T-helper 9 cell (primary cell): ENCODE data around the gene NAA16.
"Not testable (repeated sequence)": the region's sequence is repeated elsewhere in the genome, so short reads cannot be mapped to it uniquely, and the experiment has no call there.

Experiments
- DNase-seq: peaks from one replicate; pipeline ENCODE4 v3.0.0-alpha.2; 2020

The NAA16 gene

GRCh38 chr13:41411522-41411921 lies 100.5 kb downstream of the NAA16 start:
- no peak for DNase-seq

DNA sequence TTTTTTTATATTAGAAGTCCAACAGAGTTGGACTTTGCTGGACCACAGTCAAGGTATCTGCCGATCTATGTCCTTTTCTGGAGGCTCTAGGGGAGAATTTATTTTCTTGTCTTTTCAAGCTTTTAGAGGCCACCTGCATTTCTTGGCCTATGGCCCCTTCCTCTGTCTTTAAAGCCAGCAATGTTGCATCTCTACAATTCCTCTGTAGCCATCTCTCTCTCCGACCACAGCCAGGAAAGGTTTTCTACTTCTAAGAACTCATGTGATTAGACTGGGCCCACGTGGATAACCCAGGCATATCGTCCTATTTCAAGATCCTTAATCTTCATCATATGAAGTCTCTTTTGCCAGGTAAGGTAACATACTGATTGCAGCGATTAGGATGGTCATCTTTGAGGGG lies 102.8 kb downstream of the NAA16 start:
- DNase-seq, result no peak

DNA sequence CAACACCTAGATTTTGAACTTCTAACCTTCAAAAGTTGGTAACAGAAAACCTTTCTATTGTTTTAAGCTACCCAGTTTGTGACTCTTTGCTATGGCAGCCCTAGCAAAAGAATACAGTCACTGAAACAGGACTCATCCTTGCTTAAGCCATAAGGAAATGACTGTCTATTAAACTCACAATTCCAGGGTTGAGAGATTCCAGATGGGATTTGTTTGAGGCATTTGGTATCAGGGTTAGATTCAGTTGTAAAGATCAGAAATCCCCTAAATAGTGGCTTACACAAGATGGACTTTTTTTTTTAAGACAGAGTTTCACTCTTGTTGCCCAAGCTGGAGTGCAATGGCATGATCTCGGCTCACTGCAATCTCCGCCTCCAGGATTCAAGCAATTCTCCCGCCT lies 105.2 kb downstream of the NAA16 start:
- DNase-seq, result no peak

GRCh38 chr13:41418027-41418426 lies 107.0 kb downstream of the NAA16 start:
- no peak for DNase-seq

GRCh38 chr13:41418731-41419130 lies 107.7 kb downstream of the NAA16 start:
- no peak for DNase-seq

DNA sequence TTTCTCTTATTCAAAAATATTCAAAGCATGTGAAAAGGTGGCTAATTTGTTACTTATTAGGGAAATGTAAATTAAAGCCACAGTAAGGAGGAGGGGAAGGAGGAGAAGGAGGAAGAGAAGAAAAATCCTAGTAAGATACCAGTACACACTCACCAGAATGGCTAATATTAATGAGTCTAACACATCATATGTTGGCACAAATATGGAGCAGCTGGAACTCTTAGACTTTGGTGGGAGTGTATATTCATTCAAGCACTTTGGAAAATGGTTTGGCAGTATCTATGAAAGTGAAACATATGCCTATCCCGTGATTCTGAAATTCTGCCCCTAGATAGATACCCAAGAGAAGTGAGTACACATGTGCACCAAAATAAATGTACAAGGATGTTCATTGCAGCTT lies 108.1 kb downstream of the NAA16 start:
- no peak for DNase-seq

- no peak for DNase-seq
Measured at GRCh38 chr13:41420146-41420545, 109.1 kb downstream of the NAA16 start.

DNA sequence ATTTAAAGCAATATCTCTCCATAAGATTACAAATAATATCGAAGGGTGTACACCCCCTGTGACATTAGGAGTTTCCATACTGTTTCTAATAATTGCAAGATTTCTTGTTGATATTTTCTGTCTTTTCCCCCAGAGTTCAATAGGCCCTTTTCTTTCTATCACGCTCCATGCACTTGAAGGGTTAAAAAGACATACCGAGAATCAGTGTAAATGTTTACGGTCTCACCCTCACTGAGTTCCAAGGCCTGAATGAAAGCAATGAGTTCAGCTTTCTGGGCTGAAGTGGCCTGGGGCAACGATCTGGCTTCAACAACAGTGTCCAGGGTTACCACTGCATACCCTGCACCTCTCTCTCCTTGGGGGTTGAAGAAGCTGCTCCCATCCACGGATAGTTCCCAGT lies 110.3 kb downstream of the NAA16 start:
- DNase-seq, result not testable (repeated sequence)

DNA sequence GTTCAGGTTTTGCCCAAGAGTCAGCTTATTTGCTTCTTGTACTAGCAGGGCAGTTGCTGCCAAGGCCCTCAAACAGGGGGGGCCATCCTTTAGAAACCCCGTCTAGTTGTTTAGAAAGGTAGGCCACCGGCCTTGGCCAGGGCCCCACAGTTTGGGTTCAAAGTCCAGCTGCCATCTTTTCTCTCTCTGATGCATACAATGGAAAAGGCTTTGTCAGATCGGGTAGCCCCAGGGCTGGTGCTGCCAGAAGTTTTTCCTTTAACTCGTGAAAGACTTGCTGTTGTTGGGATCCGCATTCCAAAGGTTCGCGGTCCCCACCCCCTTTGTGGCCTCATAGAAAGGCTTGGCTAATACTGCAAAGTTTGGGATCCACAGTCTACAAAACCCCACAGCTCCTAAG lies 110.9 kb downstream of the NAA16 start:
- not testable (repeated sequence) for DNase-seq

DNA sequence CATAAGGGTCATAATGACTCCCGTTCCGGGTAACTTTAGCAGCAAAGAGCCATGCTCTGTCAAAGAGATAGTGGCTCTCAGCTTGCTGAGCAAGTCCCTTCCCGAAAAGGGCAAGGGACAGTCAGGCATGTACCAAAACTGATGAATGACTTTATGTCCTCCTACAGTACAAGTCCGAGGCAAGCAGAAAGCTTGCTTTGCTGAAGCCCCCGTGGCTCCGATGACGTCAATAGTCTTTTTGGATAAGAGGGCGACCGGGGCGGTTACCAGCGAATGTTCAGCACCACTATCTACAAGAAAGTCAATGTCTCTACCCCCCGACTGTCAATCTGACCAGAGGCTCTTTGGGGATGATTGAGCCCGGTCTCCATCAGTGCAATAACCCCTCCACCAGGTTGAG lies 112.2 kb downstream of the NAA16 start:
- not testable (repeated sequence) for DNase-seq

GRCh38 chr13:41424675-41425074 lies 113.6 kb downstream of the NAA16 start:
- DNase-seq, result not testable (repeated sequence)

GRCh38 chr13:41426047-41426446 lies 115.0 kb downstream of the NAA16 start:
- DNase-seq, result no peak
